Measurements from ENCODE around the gene TMPRSS2. TPM values are rescaled to one million over a fixed set of nuclear protein-coding genes. Genes with fewer than 3 reads are reported as not detected.

TMPRSS2 gene
- total and polyA plus RNA-seq, 2 donors (not counting 3 experiments of a cell fraction or from before 2014, with no cell fraction given): not detected

- FAIRE-seq: no peak
- dilution Hi-C loops (cut with MboI; ENCODE audit: extremely low pct_ligation_motif_present, low sequenced_read_pairs): no loop called here
Observed at GRCh38 chr21:41475714-41476420, 32.1 kb downstream of the TMPRSS2 start.

DNA sequence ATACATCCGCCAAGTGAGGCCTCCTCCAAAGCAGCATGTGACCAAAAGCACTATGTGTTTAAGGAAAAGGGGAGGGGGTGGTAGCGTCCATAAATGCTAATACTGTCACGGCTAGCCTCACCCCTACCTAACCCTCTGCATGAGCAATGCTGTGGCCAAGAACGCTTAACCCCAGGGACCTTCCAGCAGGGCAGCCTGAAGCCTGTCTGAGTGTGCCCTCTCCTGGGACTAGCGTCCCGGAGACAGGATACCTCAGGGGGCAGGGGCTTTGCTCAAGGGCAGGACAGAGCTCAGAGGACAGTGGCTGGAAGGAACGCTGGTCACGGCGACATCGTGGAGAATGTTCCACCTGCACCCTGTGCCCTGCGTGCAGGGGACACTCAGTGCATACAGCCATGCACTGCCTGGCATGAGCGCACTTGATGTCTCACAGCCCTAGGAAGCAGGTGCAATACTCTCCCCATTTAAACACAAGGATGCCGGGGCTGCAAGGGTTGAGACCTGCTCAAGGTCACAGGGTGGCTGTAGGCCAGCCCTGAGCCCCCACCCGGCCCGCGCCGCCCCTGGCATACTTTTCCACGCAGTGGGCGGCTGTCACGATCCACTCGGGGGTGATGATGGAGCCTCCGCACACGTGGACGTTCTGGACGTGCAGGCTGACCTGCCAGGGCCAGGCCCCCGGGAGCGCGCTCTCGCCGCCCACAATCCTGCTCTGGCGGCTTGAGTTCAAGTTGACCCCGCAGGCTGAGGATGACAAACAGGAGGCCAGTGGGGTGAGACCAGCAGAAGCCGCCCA lies 35.0 kb downstream of the TMPRSS2 start:
- H2AFZ ChIP-seq (ENCODE audit: low read depth, low read length): no peak overlapping the region
- H3K9ac ChIP-seq (replicated peaks; ENCODE audit: extremely low read depth, insufficient read depth, low read length): no peak overlapping the region
- H3K4me3 ChIP-seq (replicated peaks in 1 of 3; ENCODE audit: insufficient read depth in 1 of 3, low read depth in 1 of 3, low read length in 3 of 3): no peak overlapping the region
- H3K4me2 ChIP-seq (ENCODE audit: insufficient read depth, low read length): no peak overlapping the region
- no peak overlapping the region for H3K27ac ChIP-seq (ENCODE audit: insufficient read depth, low read depth, low read length)
- H3K27me3 ChIP-seq (ENCODE audit: control insufficient read depth in 2 of 2, insufficient read depth in 2 of 2, low read length in 2 of 2): no peaks in the 10 kb centered on the region
- no peaks in the 10 kb centered on the region for H3K36me3 ChIP-seq (ENCODE audit: control insufficient read depth in 2 of 2, extremely low read depth in 1 of 2, insufficient read depth in 2 of 2, low read length in 2 of 2)
- H4K20me1 ChIP-seq (replicated peaks; ENCODE audit: control insufficient read depth, extremely low read depth, insufficient read depth, low read length): no peaks in the 10 kb centered on the region
- intact Hi-C loops (cut with micrococcal nuclease): no loop called here
- ChIA-PET POLR2A (no interaction called here), CTCF (no interaction called here)
- BruUV-seq (replicated peaks): no TSS peak
- dilution Hi-C loops (cut with MboI; ENCODE audit: extremely low pct_ligation_motif_present, low sequenced_read_pairs): no loop called here
- H3K9me1 ChIP-seq (replicated peaks; ENCODE audit: control insufficient read depth, extremely low read depth, insufficient read depth, low read length): no peaks in the 10 kb centered on the region
- FAIRE-seq (no peak), DNase-seq (ENCODE audit: low read depth, low spot score) (no peak)
- H3K9me3 ChIP-seq (replicated peaks; ENCODE audit: control insufficient read depth, insufficient read depth, low read length): no peaks in the 10 kb centered on the region
- TF ChIP-seq POLR2A (IDR thresholded peaks at IDR 0.05; ENCODE audit: low read depth, low read length) (no peak), EZH2 (IDR thresholded peaks at IDR 0.05; ENCODE audit: borderline replicate concordance, low read depth, low read length, severe bottlenecking) (no peak), JUN (IDR thresholded peaks at IDR 0.05; ENCODE audit: borderline replicate concordance, insufficient read depth, insufficient read length, low read depth) (no peak), FOS (IDR thresholded peaks at IDR 0.05; ENCODE audit: borderline replicate concordance, insufficient read depth, low read length) (no peak), CTCF (IDR thresholded peaks at IDR 0.05; ENCODE audit: extremely low read depth in 1 of 2, insufficient read depth in 1 of 2, low read depth in 1 of 2, low read length in 2 of 2) (no peak), MYC (IDR thresholded peaks at IDR 0.05; ENCODE audit: low read depth, low read length) (no peak), GATA2 (IDR thresholded peaks at IDR 0.05; ENCODE audit: insufficient read depth, insufficient read length, low read depth, low read length) (no peak)
- TF ChIP-seq, protein P1, sequence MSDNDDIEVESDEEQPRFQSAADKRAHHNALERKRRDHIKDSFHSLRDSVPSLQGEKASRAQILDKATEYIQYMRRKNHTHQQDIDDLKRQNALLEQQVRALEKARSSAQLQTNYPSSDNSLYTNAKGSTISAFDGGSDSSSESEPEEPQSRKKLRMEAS (IDR thresholded peaks at IDR 0.05; ENCODE audit: insufficient read depth, insufficient read length): no peak
- no peaks in the 10 kb centered on the region for H3K79me2 ChIP-seq (ENCODE audit: control insufficient read depth, insufficient read depth, low read length)
- no peaks in the 10 kb centered on the region for H3K4me1 ChIP-seq (ENCODE audit: control insufficient read depth, extremely low read depth, insufficient read depth, low read length)

More at GRCh38 chr21:41475714-41476420, 32.1 kb downstream of the TMPRSS2 start:
- intact Hi-C loops (cut with micrococcal nuclease): no loop called here
- H3K9me3 ChIP-seq (replicated peaks; ENCODE audit: control insufficient read depth, insufficient read depth, low read length): no peaks in the 10 kb centered on the region
- H3K36me3 ChIP-seq (ENCODE audit: control insufficient read depth in 2 of 2, extremely low read depth in 1 of 2, insufficient read depth in 2 of 2, low read length in 2 of 2): no peaks in the 10 kb centered on the region
- no peak overlapping the region for H2AFZ ChIP-seq (ENCODE audit: low read depth, low read length)
- no peaks in the 10 kb centered on the region for H3K27me3 ChIP-seq (ENCODE audit: control insufficient read depth in 2 of 2, insufficient read depth in 2 of 2, low read length in 2 of 2)
- ChIA-PET POLR2A (no interaction called here), CTCF (no interaction called here)
- H3K4me1 ChIP-seq (ENCODE audit: control insufficient read depth, extremely low read depth, insufficient read depth, low read length): no peaks in the 10 kb centered on the region
- BruUV-seq (replicated peaks): no TSS peak
- DNase-seq (ENCODE audit: low read depth, low spot score): no peak
- no peak overlapping the region for H3K4me3 ChIP-seq (replicated peaks in 1 of 3; ENCODE audit: insufficient read depth in 1 of 3, low read depth in 1 of 3, low read length in 3 of 3)
- no peak overlapping the region for H3K4me2 ChIP-seq (ENCODE audit: insufficient read depth, low read length)
- H3K79me2 ChIP-seq (ENCODE audit: control insufficient read depth, insufficient read depth, low read length): no peaks in the 10 kb centered on the region
- TF ChIP-seq POLR2A (IDR thresholded peaks at IDR 0.05; ENCODE audit: low read depth, low read length): no peak
- TF ChIP-seq, protein P1 (IDR thresholded peaks at IDR 0.05; ENCODE audit: insufficient read depth, insufficient read length): no peak
- no peak for TF ChIP-seq MYC (IDR thresholded peaks at IDR 0.05; ENCODE audit: low read depth, low read length)
- H3K9me1 ChIP-seq (replicated peaks; ENCODE audit: control insufficient read depth, extremely low read depth, insufficient read depth, low read length): no peaks in the 10 kb centered on the region
- H3K27ac ChIP-seq (ENCODE audit: insufficient read depth, low read depth, low read length): no peak overlapping the region
- H4K20me1 ChIP-seq (replicated peaks; ENCODE audit: control insufficient read depth, extremely low read depth, insufficient read depth, low read length): no peaks in the 10 kb centered on the region
- no peak overlapping the region for H3K9ac ChIP-seq (replicated peaks; ENCODE audit: extremely low read depth, insufficient read depth, low read length)

Measured in endothelial cell of umbilical vein (primary cell).